HG03025 (cell line): ENCODE results near the gene SH3GL3.

Experiments
- ATAC-seq: cut with Tn5 transposase; IDR thresholded peaks from one replicate; pipeline ENCODE4 v1.9.1; 2021; ENCODE audit warnings: mild to moderate bottlenecking, moderate library complexity; ENCODE audit not compliant: unreplicated experiment, low FRiP score

Gene SH3GL3

DNA sequence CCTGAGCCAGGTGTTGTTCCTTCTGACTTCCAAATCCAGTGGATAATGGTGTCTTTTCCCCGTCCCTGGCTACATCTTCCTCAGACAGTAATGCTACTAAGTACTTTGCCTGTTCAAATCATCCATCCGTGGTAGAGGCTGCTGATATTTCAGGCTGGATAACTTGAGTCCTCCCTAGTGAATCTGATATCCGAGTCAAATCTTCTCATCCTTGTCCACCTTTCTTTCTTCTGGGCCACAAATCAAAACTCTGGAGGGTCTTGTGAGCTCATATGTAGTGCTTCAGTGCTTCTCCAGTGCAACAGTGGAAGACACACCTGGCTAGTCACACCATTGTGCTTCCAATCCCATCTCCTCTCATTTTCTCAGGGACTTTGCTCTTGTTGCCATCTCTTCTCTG, 11.2 kb downstream of the SH3GL3 start:
- ATAC-seq = no peak

DNA sequence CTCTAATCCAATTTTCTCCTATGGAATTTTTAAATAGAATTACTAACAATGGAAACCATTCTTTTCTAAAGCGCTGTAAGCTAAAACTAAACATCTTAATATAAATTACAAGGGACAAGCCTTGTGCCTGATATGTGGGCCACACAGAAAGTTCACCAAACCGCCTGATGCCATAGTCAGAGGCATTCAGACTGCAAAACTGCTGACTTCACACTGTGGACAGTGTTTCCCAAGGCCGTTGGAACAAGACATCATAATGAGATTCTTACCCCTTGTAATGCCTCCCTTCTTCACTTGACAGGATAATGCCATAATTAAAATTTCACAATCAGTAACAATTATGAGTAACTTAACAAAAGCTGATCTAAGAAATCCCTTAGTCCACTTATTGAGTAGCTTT, 14.9 kb downstream of the SH3GL3 start:
- no peak for ATAC-seq

DNA sequence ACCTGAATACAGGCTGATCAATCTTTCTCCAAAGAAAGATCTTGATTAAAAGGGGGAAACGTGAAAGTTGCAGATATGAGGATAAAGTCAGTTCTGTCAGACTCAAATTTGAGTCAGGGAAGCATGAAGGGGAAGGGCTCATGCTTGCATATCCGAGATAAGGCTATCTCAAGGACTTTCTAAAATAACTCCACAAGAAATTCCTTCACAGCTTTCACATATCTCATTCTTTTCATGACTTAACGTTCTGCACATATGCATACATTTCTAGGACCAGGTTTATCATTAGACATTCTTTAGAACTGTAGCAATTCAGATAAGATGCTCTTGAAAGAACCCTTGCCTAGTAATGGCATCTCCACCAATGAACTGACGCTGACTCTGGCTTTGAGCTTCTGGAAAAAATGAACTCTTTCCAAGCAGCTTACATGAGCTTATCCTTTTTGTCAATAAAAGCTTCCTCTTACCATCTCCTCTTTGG, 15.9 kb downstream of the SH3GL3 start:
- ATAC-seq = no peak

DNA sequence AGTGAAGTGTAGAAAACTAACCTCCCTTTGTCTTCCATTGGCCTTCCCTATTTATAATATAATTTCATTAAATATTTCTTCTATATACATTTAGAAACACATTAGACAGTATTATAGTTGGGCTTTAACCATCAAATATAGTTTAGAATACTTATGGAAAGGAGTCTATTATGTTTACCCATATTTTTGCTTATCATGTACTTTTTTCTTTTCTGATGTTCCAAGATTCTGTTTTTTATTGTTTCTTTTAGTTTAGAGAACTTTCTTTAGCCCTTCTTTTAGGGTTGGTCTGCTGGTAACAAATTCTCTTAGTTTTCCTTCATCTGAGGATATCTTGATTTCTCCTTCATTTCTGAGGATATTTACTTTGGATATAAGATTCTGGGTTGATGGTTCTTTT, 23.7 kb downstream of the SH3GL3 start:
- ATAC-seq = no peak

DNA sequence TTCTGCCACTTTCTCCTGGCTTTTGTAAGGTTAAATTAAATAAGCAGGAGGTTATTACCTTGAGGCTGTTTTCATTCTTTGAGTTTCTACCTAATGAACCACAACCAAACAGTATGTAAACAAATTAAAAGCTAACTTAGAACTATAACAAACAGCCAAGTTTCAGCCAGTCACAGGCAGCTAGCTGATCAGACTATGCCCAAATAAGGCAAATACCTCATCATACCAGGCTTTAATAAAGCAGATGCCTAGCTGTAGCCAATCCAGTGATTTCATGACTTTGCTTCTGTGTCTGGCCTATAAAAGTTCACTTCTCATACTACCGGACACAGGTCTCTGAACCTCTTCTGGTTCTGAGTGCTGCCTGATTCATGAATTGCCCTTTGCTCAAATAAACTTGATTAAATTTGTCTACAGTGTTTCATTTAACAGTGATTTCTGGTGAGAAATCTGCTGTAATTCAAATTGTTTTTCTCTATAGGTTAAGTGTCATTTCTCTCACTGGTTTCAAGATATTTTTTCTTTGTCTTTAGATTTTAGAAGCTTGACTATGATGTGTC, 24.2 kb downstream of the SH3GL3 start:
- ATAC-seq = no peak

DNA sequence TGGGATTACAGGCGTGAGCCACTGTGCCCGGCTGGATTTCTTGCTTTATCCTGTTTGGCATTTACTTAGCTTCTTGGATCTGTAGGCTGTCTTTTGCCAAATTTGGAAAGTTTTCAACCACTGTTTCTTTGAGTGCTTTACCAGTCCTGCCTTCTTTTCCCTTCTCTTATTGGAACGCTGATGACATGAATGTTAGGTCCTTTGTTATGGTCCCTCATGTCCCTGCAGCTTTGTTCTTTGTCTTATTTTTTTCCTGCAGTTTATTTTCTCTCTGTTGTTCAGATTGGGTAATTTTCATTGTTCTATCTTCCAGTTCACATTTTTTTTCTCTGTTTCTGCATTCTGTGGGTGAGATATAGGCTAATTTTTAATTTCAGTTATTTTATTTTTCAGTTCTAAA, 25.0 kb downstream of the SH3GL3 start:
- no peak for ATAC-seq

DNA sequence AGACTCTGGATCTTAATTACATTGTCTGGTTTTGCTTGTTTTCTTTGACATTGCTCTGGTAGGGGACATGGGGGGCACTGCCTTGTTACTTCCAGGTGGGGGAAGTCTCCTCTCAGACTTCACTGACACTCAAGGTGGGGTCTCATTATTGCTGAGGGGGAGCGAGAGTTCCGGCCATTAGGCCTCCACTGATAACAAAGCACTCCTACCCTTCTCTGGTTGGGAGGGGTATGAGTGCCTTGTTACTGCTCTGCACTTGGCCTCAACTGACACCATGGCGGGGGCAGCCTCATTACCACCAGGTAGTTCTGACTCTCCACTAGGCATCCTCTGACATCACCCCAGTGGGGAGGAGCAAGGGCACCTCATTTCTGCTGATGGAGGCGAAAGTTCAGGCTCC, 25.7 kb downstream of the SH3GL3 start:
- no peak for ATAC-seq

DNA sequence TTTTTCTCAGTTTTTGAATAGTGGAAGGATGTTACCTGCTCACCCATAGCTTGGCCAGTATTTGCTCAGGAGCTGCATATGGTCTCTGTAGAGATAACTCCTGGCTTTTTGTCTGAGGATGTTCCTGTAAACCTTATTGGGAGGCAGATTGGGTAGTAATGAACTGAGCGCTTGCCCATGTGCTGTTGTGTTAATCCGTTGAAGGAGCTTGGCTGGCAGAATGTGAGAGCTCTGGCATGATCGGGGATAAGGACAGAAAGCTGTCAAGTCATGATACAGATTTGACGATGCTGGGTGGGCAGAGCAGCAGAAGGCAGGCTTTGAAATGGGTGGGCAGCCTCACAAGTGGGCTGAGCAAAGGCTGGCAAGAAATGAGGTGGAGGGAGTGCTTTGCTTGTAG, 27.4 kb downstream of the SH3GL3 start:
- ATAC-seq = no peak

DNA sequence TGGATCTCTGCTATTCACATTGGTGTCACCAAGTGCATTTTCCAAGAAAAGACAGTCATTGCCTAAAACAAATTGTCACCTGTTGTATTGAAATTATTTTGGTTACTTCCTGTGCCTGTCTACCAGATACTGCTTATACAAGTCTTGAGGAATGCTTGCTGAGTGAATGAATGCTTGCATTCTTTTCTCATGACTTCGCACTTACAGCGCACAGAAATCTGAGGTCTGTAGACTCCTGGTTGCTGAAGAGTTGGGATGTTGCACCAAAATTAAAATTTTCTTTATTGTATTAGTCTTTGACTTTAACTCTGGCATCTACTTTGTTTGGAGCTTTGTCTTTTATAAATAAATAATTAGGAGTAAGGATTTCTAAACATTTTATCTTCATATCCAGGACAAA, 28.4 kb downstream of the SH3GL3 start:
- ATAC-seq = no peak

DNA sequence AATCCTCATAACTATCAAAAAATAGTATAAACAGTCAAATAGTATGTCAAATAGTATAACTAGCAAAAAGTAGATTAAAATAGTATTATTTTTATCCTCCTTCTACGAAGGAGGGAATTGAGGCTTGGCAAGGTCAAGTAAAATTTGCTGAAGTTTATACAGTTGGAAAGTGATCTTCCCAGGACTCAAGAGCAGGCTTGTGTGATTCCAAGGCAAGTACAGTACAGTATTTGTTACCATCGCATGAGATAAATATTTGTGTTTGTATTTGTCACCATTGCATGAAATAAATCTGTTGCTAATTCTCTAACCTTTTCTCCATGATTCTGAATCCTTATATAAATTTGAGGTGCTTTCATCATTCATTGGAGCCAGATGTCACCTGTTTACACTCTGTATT, 28.9 kb downstream of the SH3GL3 start:
- no peak for ATAC-seq

DNA sequence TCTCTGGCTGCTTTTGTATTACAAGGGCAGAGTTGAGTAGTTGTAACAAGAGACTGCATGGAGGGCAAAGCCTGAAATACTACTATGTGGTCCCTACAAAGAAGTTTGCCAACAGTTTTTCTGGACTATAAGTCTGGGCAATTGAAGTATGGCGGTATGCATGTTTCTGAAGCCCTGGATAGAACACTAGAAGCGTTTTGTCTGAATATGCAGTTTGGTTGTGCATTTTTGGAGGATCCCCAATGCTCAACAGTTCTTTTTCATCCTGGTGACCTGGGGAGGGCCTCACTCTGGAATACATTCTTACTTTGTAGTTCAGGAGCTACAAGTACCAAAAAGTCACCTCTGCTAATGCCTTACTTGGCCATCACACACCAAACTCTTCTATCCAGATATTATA, 29.6 kb downstream of the SH3GL3 start:
- ATAC-seq = no peak

DNA sequence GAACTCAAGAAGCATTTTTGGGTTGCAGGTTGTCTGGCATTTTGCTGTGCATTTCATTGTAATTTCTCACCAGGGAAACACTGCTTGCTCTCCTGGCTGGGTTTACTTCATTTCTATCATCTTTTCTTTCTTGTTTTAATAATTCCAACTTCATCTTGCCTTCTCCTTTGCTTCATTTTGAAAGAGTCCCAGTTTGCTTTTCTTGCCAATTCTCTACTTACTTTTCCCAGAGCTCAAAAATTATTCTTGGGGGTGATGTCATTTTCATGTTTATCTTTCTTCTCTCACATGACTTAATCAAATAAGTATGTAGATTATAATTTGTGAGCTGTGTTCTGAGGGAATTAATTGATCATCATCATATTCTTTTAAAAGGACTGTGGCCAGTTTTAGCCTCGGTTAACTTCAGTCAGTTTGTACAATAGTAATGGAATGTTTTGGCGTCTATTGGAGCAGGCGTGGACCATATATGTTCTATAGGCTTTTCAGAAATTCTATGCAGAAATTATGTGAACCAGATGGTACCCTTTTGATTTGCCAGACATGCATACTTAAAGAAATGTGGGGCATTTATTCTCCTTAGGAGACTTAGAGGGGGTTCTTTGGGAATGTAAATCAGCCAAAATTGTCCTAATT, 30.1 kb downstream of the SH3GL3 start:
- ATAC-seq = no peak

DNA sequence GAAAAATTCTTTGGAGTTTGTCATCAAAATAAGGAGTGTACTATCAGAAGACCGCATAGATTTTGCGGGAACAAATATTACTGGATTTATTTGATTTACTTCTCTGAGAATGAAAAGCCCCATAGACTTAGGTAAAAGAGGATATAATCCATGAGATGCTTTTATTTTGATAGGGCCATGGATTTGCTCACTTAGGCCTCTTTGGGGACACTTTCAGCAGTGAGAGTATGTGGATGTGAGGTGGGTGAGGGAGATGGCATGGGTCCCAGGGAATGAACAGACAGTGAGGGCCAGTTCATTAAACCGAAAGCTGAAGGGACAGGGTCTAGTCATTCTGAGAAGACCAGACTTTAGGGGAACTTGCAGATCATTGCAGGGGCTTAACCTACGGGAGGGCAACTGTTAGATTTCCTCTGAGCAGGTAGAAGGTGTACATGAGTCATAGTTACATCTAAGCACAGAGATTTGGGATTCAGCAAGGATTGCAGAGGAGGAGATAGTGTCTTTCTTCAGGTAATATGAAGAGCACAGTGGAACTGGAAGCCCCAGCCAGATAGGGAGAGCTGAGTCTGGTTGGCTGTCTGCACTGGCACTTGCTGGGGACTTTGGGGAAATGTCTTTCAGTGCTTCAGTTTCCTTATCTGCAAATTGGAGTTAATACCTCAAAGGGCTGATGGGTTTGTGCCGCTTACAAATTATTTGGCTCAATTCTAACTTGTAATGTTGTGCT, 30.8 kb downstream of the SH3GL3 start:
- no peak for ATAC-seq

DNA sequence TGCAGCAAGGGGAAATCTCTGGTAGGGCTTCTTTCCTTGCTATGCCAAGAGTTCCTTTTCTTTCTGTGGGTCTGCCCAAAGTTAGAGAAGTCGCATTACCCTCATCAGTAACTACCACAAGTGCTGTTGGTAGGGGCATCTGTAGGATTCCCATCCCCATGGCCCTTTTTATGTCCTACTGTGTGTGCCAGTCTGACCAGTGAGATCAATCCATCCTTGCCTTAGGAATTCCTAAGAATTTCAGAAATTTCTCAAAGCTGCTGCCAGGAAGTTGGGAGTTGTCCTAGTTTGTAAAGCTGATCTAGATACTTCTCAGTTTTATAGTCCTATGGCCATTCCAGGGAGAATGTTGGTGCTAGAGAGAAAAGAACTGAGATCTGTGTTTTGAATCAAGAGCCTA, 36.5 kb downstream of the SH3GL3 start:
- no peak for ATAC-seq

DNA sequence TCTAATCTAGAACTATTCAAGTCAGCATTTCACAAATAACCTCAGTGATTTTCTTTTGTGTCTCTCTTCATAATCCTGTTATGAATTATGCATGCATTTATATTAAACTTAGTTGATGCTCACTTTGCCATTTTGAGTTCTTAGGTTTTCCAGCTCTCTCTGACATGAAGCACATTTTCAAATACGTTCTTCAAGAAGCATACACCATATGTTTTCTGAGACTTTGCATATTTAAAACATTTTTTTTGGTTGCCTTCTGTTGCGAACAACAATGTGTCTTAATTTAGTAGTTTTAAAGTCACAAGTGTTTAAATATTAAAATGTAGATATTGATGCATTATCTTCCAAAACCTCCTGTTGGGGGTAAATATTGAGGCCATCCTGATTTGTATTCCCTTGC, 37.5 kb downstream of the SH3GL3 start:
- no peak for ATAC-seq

DNA sequence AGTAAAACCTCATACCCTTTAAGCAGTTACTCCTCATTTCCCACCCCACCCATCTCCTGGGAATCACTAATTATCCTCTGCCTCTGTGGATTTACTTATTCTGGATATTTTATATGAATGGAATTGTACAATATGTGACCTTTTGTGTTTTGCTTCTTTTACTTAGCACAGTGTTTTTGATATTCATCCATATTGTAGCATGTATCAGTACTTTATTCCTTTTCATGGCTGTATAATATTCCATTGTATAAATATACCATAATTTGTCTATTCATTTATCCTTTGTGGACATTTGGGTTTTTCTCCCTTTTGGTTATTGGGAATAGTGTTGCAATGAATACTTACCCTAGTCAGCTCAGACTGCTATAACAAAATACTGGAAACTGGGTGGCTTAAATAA, 39.2 kb downstream of the SH3GL3 start:
- ATAC-seq = no peak

DNA sequence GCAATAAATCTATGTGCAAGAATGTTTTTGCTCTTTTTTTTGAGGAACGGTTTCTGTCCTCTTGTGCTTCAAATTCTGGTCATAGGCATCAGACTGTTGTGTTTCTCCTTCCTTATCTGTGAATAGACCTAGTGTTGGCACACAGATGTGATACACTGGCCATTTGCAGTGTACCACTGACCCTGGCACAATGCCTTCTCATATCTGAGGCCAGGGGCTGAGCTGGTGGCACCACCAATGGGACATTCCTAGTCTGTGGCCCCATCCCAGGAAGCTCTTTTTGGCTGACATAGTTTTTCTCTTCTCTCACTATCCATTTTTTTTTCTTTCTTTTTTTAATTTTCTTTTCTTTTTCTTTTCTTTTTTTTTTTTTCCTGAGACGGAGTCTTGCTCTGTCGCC, 40.4 kb downstream of the SH3GL3 start:
- ATAC-seq = no peak

DNA sequence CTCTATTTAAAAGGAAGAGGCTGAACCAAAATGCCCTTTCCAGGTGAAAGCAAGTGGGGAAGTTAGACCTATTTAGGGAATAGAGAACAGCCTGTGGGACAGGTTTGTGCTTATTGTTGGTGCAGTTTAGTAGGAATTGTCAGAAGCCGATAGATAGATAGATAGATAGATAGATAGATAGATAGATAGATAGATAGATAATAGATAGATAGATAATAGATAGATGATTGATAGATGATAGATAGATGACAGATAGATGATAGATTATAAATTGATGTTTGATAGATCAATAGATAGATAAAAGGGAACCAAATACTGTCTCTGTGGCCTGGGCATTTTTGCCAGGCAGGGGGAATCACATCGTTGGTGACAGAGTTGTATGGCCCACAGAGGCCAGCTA, 42.5 kb downstream of the SH3GL3 start:
- no peak for ATAC-seq

DNA sequence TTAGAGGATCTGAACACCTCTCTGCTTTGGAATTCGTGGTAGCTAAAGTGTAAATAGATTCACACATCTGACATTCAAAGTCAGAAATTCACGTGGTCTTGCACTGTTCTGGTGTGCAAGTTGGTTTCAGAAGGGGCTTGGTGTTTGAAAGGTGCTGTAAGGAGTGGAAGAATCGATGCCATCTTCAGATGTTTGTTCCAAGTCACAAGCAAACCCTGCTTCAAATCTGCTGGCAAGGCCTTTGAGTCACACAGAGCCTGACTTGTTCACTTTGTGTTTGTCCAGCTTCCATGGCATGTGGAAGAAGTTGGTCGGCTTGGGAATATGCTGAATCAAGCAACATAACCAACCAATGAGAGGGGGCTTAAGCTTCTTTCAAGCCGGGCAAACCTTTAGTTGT, 44.3 kb downstream of the SH3GL3 start:
- no peak for ATAC-seq

DNA sequence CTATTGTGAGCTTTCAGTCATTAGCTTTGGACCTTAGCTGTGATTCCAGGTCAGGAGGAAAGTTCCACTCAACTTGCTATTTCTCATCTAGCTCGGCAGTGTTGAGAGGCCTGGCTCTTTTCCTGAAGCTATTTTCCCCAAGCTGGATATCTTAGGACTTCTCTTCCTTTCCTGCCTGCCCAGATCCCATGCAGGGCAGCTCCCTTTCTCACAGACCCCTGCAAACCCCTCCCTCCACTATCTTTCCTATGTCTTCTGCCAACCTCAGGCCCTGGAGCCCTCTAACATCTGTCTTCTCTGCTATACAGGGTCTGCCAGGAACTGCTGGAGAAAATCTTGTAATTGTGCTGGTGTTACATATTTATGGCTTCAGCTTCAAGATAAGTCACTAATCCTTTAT, 49.6 kb downstream of the SH3GL3 start:
- ATAC-seq = no peak

DNA sequence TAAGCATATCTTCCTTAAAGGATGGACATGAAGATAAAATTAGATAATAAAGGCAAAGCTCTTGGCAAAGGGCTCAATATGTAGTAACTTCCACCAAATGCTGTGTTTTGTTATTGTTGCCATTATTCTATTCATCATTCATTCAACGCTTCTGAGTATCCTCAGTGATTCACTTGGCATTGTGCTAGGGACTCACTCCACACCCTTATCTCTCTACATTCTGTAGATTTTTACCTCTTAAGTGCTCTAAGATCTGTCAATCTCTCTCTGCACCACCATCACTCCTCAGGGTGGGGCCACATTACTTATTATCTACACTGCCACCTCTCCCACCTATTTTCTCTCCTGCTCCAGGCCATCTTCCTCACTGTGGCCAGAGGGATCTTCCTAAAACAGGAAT, 51.2 kb downstream of the SH3GL3 start:
- no peak for ATAC-seq

DNA sequence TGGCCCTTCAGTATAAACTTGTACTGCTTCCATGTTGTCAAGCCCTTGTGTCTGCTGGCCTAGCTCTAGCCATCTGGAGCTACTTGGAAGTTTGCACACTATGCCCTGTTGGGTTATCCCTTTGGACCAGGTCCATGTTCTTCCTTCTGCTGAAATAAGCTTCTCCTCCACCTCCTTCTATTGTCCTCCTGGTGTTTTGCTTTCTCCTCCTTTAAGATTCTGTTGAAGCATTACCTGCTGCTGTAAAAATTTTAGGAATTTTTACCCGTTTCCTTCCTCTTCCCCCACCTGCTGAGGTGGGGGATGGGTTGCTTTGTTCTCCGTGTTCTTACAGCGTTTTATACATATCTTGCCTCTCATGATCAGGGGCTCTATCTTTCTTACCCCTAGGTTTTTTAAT, 51.7 kb downstream of the SH3GL3 start:
- no peak for ATAC-seq
